Measurements from ENCODE around the gene SMC4.

DNA sequence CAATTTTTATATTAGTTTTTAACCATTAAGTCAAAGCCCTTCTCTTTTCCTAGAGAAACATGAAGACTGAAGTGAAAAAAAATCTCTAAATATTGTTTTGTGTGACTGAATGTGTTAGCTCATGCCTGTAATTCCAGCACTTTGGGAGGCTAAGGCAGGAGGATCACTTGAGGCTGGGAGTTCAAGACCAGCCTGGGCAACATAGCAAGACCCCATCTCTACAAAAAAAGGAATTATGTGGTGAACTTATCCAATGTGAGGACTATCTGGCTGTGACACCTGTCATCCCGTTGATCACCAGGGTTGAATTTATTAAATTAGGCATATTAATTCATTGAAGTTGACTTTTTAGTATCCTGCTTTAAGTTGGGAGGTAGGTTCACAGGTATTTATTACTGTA lies 13.0 kb downstream of the SMC4 start:
- TF ChIP-seq EZH2 (IDR thresholded peaks at IDR 0.05; ENCODE audit: borderline replicate concordance, low read depth, low read length, severe bottlenecking) = no peak
- TF ChIP-seq, protein P1, sequence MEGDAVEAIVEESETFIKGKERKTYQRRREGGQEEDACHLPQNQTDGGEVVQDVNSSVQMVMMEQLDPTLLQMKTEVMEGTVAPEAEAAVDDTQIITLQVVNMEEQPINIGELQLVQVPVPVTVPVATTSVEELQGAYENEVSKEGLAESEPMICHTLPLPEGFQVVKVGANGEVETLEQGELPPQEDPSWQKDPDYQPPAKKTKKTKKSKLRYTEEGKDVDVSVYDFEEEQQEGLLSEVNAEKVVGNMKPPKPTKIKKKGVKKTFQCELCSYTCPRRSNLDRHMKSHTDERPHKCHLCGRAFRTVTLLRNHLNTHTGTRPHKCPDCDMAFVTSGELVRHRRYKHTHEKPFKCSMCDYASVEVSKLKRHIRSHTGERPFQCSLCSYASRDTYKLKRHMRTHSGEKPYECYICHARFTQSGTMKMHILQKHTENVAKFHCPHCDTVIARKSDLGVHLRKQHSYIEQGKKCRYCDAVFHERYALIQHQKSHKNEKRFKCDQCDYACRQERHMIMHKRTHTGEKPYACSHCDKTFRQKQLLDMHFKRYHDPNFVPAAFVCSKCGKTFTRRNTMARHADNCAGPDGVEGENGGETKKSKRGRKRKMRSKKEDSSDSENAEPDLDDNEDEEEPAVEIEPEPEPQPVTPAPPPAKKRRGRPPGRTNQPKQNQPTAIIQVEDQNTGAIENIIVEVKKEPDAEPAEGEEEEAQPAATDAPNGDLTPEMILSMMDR (IDR thresholded peaks at IDR 0.05; ENCODE audit: borderline replicate concordance, extremely low read depth, low read length, poor library complexity, severe bottlenecking) = no peak

Data from DND-41 (cell line).